Erythroblast (primary cell): Measurements from ENCODE around the gene NCOA4.

Experiments
- GATA1 ChIP-seq: IDR thresholded peaks from 2 replicates; pipeline ENCODE4 v1.6.1; 2011; ENCODE audit warnings: low read depth, mild to moderate bottlenecking, control low read depth, low read length, moderate library complexity
- POLR2A ChIP-seq: IDR thresholded peaks from 2 replicates; pipeline ENCODE4 v1.6.1; 2011; ENCODE audit warnings: mild to moderate bottlenecking, low read length

GRCh38 chr10:46074196-46074946, 43.9 kb upstream of the NCOA4 start:
- TF ChIP-seq POLR2A (no peak), GATA1 (no peak)
